HG03575 (cell line): Measurements from ENCODE around the gene MCF2L.
"Not testable (repeated sequence)": the region's sequence is repeated elsewhere in the genome, so short reads cannot be mapped to it uniquely, and the experiment has no call there.

ENCODE experiments used
- ATAC-seq: cut with Tn5 transposase; IDR thresholded peaks from one replicate; pipeline ENCODE4 v1.9.1; 2021; ENCODE audit not compliant: unreplicated experiment, insufficient number of reproducible peaks, low FRiP score; ENCODE audit errors: extremely low read depth

The MCF2L gene, protein sequence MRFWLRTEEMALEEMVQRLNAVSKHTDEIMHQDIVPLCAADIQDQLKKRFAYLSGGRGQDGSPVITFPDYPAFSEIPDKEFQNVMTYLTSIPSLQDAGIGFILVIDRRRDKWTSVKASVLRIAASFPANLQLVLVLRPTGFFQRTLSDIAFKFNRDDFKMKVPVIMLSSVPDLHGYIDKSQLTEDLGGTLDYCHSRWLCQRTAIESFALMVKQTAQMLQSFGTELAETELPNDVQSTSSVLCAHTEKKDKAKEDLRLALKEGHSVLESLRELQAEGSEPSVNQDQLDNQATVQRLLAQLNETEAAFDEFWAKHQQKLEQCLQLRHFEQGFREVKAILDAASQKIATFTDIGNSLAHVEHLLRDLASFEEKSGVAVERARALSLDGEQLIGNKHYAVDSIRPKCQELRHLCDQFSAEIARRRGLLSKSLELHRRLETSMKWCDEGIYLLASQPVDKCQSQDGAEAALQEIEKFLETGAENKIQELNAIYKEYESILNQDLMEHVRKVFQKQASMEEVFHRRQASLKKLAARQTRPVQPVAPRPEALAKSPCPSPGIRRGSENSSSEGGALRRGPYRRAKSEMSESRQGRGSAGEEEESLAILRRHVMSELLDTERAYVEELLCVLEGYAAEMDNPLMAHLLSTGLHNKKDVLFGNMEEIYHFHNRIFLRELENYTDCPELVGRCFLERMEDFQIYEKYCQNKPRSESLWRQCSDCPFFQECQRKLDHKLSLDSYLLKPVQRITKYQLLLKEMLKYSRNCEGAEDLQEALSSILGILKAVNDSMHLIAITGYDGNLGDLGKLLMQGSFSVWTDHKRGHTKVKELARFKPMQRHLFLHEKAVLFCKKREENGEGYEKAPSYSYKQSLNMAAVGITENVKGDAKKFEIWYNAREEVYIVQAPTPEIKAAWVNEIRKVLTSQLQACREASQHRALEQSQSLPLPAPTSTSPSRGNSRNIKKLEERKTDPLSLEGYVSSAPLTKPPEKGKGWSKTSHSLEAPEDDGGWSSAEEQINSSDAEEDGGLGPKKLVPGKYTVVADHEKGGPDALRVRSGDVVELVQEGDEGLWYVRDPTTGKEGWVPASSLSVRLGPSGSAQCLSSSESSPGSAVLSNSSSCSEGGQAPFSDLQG

DNA sequence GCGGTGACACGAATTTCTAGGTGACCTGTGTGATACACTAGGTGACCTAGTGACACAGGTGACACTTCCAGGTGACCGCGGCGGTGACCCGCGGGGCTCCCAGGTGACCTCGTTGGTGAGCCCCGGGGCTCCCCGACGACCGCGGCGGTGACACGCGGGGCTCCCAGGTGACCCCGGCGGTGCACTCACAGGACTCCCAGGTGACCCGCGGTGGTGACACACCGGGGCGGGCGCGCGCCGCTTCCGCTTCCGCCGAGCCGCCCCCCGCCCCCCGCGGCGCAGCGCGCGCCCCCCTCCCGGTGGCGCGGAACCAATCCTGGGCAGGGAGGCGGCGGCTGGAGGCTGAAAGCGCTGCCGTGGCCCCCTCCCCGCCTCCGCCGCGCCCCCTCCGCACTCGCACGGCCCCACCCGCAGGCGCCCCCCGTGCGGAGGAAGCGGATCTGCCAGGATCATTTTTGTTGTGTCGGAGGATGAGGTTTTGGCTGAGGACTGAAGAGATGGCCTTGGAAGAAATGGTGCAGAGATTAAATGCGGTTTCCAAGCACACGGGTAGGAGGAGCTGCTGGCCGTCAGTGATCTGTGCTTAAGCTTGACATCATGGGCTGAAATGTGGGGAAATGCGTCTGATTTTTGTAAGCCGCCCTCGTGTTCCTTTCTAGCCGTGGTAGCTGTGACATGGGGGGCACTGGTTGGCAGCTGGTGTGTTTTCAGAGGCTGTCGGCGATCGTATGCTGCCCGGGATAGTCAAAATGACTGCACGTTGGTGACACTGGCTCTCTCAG lies at the start of gene MCF2L:
MCF2L (plus strand) TSS at position 305 of the 782 bp plus-strand sequence; CDS start at position 471, 166 bp downstream.
- ATAC-seq: no peak

DNA sequence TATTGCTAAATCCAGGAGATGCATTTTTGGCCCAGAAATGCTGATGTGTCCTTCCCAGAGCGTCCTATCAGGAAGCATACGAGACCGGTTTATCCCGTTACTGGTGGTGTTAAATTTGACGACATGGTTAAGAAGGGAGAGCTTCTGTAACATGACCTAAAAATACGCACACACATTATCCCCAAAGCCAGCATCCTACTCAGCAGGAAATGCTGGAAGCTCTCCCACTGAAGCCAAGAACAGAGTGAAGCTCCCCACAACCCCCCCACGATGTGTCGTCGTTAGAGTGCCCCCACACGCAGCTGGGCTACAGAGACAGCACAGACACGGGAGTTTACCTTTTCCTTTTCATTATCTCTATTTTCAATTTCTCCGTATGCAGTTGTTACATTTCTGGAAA lies 45.1 kb upstream of the MCF2L start:
- ATAC-seq: no peak

DNA sequence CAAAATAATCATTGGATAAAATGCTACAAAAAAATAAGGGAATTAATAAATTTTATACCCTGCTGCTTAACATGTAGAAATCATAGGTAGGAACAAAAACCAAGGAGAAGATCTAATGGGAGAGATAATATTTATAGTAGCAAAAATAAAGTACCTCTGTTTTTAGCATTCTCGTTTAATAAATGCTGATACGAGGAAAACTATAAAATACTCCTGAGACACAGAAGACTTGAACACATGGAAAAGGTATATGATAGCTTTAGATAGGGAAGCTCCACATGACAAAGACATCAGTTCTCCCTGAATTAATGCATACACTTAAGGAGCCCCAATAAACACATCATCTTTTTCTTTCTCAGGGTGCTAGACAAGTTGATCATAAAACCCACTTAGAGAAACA lies 44.6 kb upstream of the MCF2L start:
- ATAC-seq: no peak

DNA sequence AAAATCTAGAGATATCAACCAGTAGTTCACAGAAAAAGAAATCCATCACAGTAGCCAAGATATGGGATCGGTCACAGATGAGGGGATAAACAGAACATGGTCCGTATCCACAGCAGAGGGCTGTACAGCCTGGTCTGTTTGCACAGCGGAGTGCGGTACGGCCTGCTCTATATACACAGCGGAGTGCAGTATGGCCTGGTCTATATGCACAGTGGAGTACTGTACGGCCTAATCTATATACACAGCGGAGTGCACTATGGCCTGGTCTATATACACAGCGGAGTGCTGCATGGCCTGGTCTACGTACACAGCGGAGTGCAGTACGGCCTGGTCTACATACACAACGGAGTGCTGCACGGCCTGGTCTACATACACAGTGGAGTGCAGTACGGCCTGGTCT lies 43.0 kb upstream of the MCF2L start:
- ATAC-seq: no peak

DNA sequence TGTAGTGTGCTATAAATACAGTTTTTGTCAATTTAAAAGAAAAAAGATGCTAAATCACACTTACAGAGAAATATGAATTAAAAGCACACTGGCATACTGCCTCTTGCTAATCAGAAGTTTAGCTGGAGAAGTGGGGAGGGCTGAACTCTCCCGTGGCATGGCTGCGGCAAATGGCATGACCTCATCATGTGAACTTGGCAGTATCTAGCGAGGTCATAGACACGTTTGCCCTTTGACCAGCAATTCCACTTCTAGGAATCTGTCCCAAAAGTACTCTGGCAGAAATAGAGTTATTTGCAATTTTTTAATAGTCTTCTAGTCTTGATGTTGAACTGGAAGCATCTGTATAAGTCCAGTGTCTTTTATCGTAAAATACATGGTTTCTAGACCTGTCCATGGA lies 42.0 kb upstream of the MCF2L start:
- ATAC-seq: no peak

DNA sequence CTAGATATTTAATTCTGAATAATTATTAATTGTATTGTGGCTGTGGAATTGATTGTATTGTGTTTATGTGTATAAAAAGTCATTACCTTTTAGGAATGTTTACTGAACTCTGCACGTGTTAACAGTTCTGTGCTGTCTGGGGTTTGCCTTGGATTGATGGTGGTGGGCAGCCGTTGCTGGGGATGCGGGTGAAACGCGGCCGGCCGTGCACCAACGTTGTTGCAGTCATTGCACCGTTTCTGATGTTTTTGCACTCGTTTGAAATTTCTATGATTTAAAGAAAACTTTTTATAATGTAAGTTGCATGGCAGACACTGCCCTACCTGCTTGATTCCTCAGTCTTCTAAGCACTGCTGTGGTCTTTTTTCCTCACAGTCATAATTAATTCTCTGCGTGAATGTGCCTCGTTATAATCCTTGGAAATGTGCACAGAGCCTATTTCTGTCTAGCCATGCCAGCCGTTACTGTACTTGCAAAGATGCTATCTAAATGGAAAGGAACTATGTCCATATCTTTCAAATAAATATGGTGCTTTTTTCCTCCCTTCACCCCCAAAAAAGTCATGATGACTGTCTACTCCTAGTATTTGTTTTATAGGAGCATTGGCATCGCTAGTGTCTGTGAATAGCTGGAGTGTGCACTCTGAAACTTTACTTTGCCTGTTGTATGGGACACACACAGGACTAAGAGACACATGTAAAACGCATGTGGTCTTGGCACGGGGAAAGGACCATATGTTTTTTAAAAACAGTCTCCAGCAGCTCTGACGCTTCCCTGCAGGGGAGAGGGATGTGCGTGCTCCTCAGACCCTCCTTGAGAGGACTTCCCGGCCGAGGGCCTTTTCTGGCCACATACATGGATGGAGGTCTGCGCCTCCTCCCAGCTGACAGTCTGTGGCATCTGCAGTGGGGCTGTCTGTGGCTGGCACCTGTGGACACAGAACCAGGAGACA lies 40.7 kb upstream of the MCF2L start:
- ATAC-seq: no peak

DNA sequence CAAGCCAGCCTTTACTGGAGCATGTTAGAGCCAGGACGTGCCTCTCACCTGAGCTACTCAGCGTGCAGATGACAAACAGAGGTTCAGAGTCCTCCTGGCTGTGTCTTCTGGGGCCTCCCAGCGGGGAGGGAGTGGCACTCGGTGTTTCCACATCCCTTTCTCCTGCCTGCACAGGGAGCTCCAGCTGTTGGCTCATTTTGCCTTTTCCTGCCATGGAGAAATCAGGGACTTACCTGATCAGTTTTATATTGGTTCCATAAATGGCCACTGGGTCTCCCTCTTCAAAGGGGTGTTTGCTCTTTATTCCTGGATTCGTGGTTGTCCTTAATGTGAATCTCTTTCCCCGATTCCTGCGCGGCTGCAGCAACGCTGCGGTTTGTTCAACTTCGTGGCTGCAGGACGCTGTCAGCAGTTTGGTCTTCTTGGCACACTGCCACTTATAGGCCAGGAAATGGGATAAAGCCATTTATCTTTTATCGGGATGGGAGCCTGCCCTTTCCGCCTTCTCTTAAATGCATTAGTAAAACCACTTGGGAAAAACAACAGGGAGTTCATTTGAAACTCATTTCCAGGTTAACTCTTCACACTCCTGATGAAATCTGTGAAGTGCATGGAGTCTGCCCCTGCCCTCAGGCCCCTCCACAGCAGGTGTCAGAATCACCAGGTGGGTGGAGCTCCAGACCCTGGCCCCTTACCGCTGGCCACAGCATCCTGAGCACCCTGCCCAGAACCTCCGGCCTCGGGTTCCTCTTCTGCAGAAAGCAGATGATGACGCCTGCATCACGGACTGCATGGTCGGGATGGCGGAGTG lies 39.8 kb upstream of the MCF2L start:
- no peak for ATAC-seq

DNA sequence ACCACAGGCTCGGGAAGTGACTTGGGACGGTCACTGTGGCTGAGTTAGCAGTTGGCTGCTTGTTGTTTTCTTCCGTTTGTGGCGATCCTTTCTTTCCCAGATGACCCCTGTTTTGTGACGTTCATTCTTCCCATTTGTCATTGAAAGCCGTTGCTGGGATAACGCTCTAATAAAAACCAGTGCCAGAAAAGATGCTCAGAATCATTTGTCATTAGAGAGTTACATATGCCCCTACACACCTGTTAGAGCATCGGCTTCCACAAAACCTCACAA lies 39.3 kb upstream of the MCF2L start:
- ATAC-seq: no peak

DNA sequence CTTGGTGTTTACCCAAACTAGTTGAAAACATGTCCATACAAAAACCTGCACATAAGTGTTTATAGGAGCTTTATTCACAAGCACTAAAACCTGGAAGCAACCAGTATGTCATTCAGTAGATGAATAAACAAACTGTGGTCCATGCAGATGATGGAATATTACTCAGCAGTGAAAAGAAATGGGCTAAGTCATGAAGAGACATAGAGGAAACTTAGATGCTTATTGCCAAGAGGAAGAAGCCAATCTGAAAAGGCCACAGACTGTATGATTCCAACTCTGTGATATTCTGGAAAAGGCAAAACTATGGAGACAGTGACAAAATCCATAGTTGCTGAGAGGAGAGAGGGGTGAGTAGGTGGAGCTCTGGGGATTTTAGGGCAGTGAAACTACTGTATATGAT lies 38.8 kb upstream of the MCF2L start:
- ATAC-seq: no peak

DNA sequence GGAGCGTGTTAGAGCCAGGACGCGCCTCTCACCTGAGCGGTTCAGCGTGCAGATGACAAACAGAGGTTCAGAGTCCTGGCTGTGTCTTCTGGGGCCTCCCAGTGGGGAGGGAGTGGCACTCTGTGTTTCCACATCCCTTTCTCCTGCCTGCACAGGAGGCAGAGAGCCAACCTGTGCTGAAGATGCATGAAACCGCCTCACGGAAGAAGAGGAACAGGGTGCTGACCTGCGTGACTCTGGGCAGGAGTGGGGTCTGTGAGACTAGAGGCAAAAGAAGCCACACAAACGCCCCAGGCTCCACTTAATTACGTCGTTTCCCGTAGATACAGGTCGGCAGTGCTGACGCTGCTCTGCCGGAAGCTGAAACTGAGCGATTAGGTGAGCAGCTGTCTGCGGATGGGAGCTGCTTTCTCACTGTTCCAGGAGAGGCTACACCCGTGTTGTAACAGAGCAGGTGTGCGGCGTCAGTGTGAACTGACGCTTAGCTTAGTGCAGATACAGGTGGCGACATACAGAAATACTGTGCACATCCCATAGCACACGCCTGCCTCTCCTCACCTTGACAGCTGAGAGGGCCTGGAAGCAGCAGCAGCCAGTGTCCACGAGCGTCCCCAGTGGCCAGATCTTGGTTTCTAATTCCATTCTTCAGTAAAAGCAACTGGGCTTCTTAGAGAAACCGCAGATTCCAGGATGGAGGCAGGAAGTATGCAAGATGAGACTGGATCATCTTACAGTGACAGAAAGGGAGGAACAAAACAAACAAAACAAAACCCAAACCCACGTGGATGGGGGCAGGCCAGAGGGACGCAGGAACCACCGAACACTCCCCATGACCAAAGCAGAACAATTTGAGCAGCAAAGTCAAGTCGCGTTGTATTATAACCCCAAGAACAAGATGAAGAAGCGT lies 37.7 kb upstream of the MCF2L start:
- ATAC-seq: no peak

DNA sequence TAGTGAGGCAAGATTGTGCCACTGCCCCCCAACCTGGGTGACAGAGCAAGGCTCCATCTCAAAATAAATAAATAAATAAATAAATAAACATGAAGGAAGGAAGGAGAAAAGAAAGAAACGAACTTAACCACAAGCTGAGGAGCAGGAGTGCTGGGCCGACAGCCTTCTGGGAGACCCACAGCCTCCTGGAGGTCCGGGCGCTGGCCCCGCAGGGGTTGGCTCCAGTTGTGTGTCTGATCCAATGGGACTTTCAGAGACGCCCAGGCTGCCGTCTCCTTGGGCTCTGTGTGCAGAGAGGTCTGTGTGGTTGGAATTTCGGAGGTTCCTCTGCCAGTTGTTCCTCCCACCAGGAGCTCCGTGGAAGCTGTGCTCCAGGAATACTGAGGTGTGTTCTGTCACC lies 36.0 kb upstream of the MCF2L start:
- ATAC-seq: no peak

DNA sequence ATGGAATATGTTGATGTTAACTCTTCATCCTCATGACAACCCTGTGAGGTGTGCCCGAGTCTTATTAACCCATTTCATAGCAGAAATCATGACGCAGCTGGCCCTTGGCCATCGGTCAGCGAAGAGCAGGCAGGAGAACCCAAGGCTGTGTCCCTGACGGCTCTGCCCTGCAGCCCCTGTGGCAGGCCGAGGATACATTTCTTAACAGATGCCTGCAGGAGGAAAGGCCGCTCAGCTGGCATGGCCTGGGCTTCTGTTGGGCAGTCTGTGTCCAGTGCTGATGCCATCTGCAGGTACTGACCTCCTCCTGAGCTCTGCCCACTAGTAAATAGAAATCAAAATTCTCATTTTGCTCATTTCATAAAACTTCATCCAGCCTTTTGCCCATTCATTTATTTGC lies 35.4 kb upstream of the MCF2L start:
- no peak for ATAC-seq

DNA sequence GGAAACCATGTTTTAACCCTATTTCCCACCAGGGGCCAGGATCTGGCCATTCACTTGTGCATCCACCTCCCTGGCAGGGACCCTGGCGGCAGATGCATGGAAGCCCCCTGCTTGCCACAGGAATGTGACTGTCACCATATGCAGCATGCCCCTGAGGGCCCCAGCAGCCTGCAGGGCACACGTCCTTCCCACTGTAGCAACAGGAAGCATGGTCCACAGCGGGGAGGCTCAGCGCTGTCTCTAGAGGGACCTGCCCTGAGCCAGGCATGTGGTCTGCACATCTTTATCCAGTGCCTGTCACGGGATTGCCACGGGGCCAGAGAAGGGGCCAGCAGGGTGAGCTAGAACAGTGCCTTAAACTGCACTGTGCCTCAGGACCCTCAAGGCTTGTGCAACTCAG lies 34.9 kb upstream of the MCF2L start:
- no peak for ATAC-seq

DNA sequence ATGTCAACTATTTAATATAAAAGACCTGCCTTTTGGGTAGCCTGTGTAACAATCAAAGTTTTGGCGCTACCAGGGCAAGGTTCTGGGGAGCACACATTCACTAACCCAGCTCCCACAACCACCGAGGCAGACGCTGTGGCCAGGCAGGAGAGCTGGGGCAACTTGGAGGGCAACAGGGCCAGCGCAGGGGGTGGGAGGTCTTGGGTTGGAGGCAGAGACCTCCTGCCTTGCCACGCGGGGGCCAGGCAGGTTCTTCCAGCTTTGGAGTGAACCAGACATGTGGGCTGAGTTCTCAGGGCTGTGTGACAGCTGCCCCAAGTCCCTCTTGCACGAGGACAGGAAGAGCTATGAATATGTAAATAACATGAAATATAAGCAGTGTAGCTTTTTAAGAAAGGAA lies 30.3 kb upstream of the MCF2L start:
- ATAC-seq: no peak

DNA sequence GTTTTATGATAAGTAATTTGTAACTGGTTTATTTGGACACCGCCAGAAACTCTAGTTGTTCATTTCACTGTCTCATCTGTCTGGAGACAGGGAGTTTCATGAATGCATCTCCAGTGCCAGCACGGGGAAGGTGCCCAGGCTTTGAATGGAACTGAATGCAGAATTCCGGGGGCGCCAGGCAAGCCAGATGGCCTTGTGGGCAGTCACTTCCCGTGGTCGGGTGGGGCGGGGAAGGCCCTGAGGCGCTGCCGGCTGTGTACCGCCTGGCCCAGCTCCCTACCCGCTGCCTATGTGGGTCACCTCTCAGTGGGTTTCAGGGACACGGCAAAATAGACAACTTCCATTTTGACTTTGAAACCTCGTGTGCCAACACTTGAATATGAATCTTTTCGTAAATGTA lies 28.8 kb upstream of the MCF2L start:
- no peak for ATAC-seq

DNA sequence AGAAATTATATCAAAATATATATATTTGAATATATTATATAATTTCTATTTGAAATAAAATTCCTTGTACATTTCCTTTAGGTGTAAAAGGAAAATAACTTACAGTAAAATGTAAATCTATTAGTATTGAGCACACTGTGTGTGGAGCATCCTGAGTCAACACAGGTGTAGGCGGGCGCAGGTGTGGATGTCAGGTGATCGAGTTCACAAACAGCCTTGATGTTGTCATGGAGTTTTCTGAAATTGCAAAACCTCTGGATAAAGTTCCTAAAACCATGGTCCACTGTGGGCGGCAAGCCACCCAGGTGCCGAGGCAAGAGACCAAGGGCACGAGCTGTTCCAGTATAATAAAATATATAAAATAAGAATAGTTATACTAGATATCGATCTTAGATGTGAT lies 27.7 kb upstream of the MCF2L start:
- no peak for ATAC-seq

DNA sequence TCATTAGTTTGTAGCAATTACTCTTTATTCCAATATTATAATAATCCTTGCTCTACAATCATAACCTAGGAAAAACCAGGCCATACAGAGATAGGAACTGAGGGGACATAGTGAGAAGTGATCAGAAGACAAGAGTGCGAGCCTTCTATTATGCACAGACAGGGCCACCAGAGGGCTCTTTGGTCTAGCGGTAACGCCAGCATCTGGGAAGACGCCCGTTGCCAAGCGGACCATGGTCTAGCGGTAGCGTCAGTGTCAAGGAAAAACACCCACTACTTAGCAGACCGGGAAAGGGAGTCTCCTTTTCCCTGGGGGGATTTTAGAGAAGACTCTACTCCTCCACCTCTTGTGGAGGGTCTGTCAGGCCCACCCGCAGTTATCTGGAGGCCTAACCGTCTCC lies 27.2 kb upstream of the MCF2L start:
- not testable (repeated sequence) for ATAC-seq
